ENCODE data around the gene AGFG2. TPM values are rescaled to one million over a fixed set of nuclear protein-coding genes. Genes with fewer than 3 reads are reported as not detected.

Gene AGFG2
- total RNA-seq, 3 donors from 2014 or later = 12.2 to 24.7 (median 18.7) TPM

DNA sequence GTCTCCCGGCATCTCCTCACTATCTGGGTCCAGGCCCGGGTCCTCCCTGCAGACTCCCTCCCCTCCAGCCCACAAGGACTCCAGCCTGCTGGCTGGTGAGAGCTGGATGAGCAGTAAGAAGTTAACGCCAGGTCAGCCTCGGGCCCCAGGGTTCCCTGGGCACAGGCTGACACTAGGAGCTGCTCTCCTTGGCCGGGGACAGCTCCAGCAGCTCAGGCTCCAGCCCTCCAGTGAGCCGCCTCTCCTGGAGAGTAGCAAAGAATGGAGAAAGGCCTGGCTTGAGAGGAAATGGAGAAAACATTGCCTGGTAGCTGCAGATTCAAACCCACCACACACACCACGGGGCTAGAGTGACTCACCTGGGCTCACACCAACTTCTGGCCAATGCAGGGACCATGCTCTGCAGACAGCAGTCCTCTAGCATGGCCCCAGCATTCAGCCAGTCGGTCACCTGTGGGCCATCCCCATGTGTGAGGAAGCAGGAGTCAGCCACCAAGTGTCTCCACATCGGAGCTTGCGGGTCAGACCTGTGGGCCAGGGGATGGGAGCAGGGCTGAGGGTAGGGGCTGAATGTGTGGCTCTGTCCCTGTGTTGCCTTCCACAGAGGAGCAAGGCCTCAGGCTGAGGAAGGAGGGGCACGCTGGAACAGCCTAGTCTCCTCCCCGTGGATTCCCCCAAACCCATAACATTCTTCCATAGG lies 28.2 kb downstream of the AGFG2 start:
- intact Hi-C loops (cut with DNase I; ENCODE audit: low total_unique reads) = no loop called here
- H3K4me3 ChIP-seq = no peak overlapping the region
- TF ChIP-seq POLR2AphosphoS5 (IDR thresholded peaks at IDR 0.05) (no peak), POLR2A (IDR thresholded peaks at IDR 0.05) (no peak)
- TF ChIP-seq, protein P1, sequence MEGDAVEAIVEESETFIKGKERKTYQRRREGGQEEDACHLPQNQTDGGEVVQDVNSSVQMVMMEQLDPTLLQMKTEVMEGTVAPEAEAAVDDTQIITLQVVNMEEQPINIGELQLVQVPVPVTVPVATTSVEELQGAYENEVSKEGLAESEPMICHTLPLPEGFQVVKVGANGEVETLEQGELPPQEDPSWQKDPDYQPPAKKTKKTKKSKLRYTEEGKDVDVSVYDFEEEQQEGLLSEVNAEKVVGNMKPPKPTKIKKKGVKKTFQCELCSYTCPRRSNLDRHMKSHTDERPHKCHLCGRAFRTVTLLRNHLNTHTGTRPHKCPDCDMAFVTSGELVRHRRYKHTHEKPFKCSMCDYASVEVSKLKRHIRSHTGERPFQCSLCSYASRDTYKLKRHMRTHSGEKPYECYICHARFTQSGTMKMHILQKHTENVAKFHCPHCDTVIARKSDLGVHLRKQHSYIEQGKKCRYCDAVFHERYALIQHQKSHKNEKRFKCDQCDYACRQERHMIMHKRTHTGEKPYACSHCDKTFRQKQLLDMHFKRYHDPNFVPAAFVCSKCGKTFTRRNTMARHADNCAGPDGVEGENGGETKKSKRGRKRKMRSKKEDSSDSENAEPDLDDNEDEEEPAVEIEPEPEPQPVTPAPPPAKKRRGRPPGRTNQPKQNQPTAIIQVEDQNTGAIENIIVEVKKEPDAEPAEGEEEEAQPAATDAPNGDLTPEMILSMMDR (IDR thresholded peaks at IDR 0.05) = no peak
- H3K27ac ChIP-seq = no peak overlapping the region
- H3K9me3 ChIP-seq = no peaks in the 10 kb centered on the region
- H3K36me3 ChIP-seq = no peaks in the 10 kb centered on the region
- H3K27me3 ChIP-seq = no peaks in the 10 kb centered on the region
- peak in 1 of 2 donors; percentile 46 for DNase-seq (ENCODE audit: low spot score in 2 of 2)
- peaks cover 0 to 4% of the 10 kb centered on the region in 2 donors for H3K4me1 ChIP-seq

DNA sequence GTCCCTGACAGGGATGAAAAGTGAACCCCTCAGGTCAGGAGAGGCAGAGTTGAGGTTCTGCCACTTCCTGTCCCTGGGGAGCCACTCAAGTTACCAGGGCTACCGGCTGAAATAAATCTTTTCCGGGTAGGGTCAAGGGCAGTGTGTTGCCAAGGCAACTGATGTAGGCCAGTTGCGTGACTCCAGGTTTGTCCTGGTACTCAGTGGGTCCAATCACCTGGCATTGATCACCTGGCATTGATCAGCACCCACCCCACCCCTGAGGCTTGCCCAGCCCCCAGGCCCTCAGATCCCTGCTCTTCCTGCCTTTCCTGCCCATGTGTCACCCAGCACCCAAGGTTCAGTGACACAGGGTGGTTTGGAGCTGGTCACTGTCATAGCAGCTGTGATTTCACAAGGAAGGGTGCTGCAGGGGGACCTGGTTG lies 28.8 kb downstream of the AGFG2 start:
- peak overlapping the region in 1 of 2 donors; percentile 3 for H3K27ac ChIP-seq
- H3K27me3 ChIP-seq = no peaks in the 10 kb centered on the region
- TF ChIP-seq POLR2AphosphoS5 (IDR thresholded peaks at IDR 0.05) (no peak), POLR2A (IDR thresholded peaks at IDR 0.05) (no peak)
- TF ChIP-seq, protein P1 (IDR thresholded peaks at IDR 0.05) = no peak
- intact Hi-C loops (cut with DNase I; ENCODE audit: low total_unique reads) = no loop called here
- H3K4me3 ChIP-seq = no peak overlapping the region
- no peaks in the 10 kb centered on the region for H3K36me3 ChIP-seq
- no peaks in the 10 kb centered on the region for H3K9me3 ChIP-seq
- DNase-seq (ENCODE audit: low spot score in 2 of 2) = no peak
- peaks cover 0 to 4% of the 10 kb centered on the region in 2 donors for H3K4me1 ChIP-seq

DNA sequence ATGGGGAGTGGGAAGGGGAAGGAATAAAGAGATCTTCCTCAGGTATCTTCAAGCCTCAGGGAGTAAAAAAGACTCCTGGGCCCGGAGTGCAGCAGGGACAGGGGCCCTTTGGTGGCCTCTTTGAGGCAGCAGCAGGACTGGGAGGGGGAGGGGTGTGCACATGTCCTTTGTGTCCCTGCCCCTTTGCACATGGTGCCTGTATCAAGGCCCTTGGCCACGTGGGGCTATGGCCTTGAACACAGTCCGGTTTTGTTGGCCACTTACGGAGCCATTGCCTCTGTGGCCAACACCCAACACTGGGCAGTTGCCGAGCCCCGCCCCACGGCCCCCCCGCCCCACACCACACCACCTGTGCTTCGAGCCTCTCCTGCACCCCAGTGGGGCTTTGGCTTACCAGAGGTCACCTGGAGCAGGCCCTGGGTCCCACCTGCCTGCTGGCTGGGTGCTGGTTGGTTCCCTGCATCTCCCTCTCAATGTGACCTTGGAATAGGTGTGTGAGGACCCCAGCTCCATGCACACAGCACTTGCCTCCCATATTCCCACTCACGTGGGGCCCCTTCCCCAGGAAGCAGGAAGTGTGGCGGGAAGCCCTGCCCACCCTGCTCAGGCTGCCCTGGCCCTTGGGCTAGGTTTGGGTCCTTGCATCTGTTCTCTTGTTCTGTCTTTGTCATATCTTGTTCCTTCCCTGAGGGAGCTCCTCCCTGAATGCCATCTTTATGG lies 29.3 kb downstream of the AGFG2 start:
- no peak for TF ChIP-seq POLR2A (IDR thresholded peaks at IDR 0.05)
- TF ChIP-seq, protein P1 (IDR thresholded peaks at IDR 0.05) = no peak
- no peak for TF ChIP-seq POLR2AphosphoS5 (IDR thresholded peaks at IDR 0.05)

DNA sequence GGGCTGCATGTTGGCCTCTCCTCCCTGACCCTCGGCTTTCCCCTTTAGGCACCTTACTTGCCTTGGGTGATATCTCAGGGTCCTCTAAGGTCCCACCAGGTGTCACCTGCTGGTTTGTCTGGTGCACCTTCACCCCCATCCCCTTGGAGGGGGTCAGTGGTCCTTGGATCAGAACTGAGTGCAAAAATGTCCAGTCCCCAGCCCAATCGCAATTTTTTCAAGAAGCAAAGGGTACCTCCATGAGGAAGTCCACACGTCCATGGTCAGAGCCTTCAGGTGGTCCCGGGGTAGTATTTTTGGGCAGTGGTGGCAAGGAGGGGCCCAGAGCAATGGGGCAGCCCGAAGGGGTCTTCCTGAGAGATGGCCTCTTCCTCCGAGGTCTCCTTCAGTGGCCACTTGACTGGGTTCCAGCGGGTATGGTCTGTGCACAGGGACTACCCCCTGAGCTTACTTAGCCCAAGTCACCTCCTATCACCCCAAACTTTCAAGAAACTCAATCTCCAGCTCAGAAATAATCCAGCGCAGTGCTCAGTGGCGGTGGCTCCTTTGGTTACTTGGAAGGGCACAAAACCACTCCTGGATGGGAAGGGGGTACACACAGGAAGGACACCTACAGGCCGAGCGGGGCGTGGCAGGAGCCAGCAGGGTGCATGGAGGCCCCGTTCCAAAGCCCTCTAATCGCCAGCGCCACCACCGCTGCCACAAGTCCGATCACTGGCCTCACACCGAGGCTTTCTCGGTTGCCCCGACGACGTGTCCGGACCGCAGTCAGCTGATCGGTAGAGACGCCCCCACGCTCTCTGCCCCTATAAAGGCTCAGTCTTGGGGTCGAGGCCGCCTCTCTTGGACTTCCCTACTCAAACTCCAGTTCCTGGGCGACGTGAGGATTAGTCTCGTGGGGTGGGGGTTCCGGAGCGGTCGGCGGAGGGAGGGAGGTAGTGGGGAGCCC lies 30.2 kb downstream of the AGFG2 start:
- intact Hi-C loops (cut with DNase I; ENCODE audit: low total_unique reads) = no loop called here
- peaks cover 2% of the 10 kb centered on the region for H3K36me3 ChIP-seq
- no peak for TF ChIP-seq POLR2AphosphoS5 (IDR thresholded peaks at IDR 0.05)
- no peak for TF ChIP-seq POLR2A (IDR thresholded peaks at IDR 0.05)
- TF ChIP-seq, protein P1 (IDR thresholded peaks at IDR 0.05) = peak in 2 of 3 donors; percentile 20 to 32
- DNase-seq (ENCODE audit: low spot score in 2 of 2) = peak; percentile 32 to 52
- H3K27ac ChIP-seq = peak overlapping the region; percentile 45 to 71
- no peaks in the 10 kb centered on the region for H3K9me3 ChIP-seq
- H3K27me3 ChIP-seq = no peaks in the 10 kb centered on the region
- H3K4me3 ChIP-seq = peak overlapping the region; percentile 22 to 58 (median 46)
- peaks cover 0 to 4% of the 10 kb centered on the region in 2 donors for H3K4me1 ChIP-seq

More for the DNA sequence above, 29.3 kb downstream of the AGFG2 start:
- no peak overlapping the region for H3K4me3 ChIP-seq
- H3K4me1 ChIP-seq = peaks cover 0 to 4% of the 10 kb centered on the region in 2 donors
- no peaks in the 10 kb centered on the region for H3K36me3 ChIP-seq
- H3K9me3 ChIP-seq = no peaks in the 10 kb centered on the region
- peak in 1 of 2 donors; percentile 42 for DNase-seq (ENCODE audit: low spot score in 2 of 2)
- intact Hi-C loops (cut with DNase I; ENCODE audit: low total_unique reads) = no loop called here
- no peaks in the 10 kb centered on the region for H3K27me3 ChIP-seq
- H3K27ac ChIP-seq = peak overlapping the region in 1 of 2 donors; percentile 3

Measured in breast epithelium (tissue), 4 donors.